PFSK-1 (cell line): ENCODE measurements around the gene MPP3.
A peak's percentile ranks its signal among the peaks of the same experiment; 100 is the strongest.

Experiments used
- FOXP2 ChIP-seq: optimal IDR thresholded peaks from 2 replicates; pipeline ENCODE3; 2011; ENCODE audit warnings: borderline replicate concordance, control low read depth, inconsistent platforms; ENCODE audit not compliant: insufficient read depth; ENCODE audit errors: extremely low read length, extremely low read depth
- POLR2AphosphoS5 ChIP-seq: IDR thresholded peaks from 2 replicates; pipeline ENCODE4 v1.6.1; 2012; ENCODE audit warnings: low read depth, mild to moderate bottlenecking, control low read depth, low read length, moderate library complexity
- SIN3A ChIP-seq: IDR thresholded peaks from 2 replicates; pipeline ENCODE4 v1.6.1; 2012; ENCODE audit warnings: mild to moderate bottlenecking, low read length, moderate library complexity, borderline replicate concordance; ENCODE audit not compliant: insufficient read depth
- TAF1 ChIP-seq: IDR thresholded peaks from 2 replicates; pipeline ENCODE4 v1.6.1; 2012; ENCODE audit warnings: low read length, control low read depth, borderline replicate concordance; ENCODE audit not compliant: insufficient read depth
- TF ChIP-seq, protein P1 (sequence below), 2 experiments: IDR thresholded peaks; 2 replicates each; pipeline versions ENCODE4 v1.6.1 to v1.8.0; 2011 to 2012; ENCODE audit warnings: low read depth in 2 of 2, low read length in 2 of 2, control low read depth in 1 of 2, inconsistent platforms in 1 of 2, mild to moderate bottlenecking in 1 of 2, moderate library complexity in 1 of 2; ENCODE audit not compliant: insufficient read depth in 1 of 2

The MPP3 gene

GRCh38 chr17:43778337-43779144 is 54.4 kb downstream of the MPP3 start, which contains the start of gene DUSP3:
Gene DUSP3, minus strand, starts transcription at chr17:43778977. Its CDS starts 53 bp downstream, at chr17:43778924.
- peak; percentile 57 for TF ChIP-seq FOXP2
- no peak; the same call in 1 of the 2 replicates for TF ChIP-seq POLR2AphosphoS5
- peak; percentile 84; the same call in 1 of the 2 replicates for TF ChIP-seq SIN3A
- TF ChIP-seq TAF1: peak; percentile 27; the same call in 1 of the 2 replicates
- TF ChIP-seq, protein P1, sequence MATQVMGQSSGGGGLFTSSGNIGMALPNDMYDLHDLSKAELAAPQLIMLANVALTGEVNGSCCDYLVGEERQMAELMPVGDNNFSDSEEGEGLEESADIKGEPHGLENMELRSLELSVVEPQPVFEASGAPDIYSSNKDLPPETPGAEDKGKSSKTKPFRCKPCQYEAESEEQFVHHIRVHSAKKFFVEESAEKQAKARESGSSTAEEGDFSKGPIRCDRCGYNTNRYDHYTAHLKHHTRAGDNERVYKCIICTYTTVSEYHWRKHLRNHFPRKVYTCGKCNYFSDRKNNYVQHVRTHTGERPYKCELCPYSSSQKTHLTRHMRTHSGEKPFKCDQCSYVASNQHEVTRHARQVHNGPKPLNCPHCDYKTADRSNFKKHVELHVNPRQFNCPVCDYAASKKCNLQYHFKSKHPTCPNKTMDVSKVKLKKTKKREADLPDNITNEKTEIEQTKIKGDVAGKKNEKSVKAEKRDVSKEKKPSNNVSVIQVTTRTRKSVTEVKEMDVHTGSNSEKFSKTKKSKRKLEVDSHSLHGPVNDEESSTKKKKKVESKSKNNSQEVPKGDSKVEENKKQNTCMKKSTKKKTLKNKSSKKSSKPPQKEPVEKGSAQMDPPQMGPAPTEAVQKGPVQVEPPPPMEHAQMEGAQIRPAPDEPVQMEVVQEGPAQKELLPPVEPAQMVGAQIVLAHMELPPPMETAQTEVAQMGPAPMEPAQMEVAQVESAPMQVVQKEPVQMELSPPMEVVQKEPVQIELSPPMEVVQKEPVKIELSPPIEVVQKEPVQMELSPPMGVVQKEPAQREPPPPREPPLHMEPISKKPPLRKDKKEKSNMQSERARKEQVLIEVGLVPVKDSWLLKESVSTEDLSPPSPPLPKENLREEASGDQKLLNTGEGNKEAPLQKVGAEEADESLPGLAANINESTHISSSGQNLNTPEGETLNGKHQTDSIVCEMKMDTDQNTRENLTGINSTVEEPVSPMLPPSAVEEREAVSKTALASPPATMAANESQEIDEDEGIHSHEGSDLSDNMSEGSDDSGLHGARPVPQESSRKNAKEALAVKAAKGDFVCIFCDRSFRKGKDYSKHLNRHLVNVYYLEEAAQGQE (IDR thresholded peaks at IDR 0.05; ENCODE audit: insufficient read depth in 1 of 2, low read depth in 2 of 2, low read length in 2 of 2): no peak

DNA sequence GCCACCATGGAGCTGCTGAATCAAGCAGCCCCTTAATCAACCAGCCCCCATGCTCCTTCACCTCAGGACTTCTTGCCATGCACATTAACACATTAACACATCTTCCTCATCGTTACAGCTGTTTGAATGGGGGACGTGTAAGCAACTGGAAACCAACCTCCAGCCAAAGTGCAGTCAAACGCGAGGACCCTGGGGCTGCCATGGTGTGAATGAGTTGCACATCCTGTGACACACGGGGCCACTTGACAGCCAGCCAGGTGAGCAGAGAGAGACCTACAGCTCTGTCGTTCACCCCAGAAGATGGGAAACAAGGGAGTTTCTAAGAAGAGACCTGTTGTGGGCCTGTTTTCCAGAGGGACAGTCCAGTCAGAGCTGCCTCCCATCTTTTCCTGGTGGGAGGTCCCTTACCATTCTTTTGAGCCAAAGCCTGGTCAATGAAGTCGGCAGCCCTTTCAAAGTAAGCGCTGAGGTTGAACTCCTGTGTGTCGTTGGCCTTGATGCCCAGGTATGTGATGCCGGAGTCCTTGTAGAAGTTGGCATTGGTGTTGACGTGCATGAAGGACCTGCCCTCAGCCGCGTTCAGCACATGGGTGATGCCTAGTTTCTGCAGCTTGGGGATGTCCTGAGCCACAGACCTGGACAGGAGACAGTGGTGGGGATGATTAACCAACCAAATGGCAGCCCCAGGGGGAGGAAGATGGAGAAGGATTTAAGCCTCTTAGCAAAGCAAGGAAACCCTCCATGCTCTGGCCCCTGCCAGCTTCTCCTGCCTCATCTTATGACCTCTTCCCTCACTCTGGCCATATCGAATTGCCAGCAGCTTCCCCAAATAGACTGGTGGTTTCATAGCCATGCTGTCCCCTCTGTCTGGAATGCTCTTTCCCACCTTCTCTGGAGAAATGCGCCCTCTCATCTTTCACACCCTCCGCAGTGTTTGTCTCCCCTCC is 58.4 kb downstream of the MPP3 start:
- no peak for TF ChIP-seq POLR2AphosphoS5

DNA sequence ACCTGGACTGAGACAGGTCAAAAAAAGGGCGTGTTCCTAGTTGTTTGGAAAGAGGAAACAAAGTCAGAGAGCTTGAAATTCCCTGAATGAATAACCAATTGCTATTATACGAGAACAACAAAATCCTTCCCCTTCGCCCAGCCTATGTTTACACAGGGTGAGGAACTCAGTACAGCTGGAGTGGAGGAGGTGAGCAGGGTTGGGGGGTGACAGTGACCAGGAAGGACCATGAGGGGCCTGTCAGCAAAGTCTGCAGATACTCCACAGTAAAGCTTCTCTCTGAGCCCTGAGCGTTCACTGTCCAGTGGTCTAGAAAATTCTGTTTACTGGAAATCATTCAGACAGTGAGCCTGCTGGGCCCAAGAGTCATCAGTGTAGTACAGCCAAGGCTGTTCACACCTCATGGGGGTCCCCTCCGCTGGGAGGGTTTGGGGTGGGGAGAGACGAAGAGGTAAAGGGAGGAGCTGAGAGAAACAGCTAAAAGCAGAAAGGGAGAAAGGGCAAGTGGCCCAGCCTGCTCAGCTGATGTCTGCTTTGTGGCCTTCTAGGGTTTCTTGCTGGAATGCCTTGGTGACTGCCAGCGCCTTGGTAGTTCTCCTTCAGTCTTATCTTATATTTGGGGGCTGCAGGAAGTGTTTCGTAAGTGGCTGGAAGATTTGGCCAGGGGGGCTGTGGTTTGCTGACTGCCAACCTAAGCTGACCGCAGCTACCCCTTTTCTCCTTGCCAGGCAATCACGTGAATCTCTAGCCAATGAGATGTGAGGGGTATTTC is 59.9 kb downstream of the MPP3 start:
- TF ChIP-seq, protein P1 (IDR thresholded peaks at IDR 0.05; ENCODE audit: insufficient read depth in 1 of 2, low read depth in 2 of 2, low read length in 2 of 2): no peak
- TF ChIP-seq SIN3A (no peak), POLR2AphosphoS5 (no peak), TAF1 (no peak), FOXP2 (no peak)

DNA sequence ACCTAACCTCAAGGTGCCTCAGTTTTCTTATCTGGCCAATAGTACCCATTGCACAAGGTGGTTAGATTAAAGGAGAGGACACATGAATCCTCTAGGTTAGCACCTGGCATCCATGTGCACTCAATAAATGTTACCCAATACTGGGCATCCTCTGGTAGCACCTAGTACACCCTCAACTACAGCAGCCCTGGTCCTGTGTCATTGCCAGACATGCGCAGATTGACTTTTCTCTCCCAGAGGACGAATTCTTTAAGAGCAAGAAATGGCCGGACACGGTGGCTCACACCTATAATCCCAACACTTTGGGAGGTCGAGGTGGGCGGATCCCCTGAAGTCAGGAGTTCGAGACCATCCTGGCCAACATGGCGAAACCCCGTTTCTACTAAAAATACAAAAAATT is 61.5 kb downstream of the MPP3 start:
- TF ChIP-seq POLR2AphosphoS5 (no peak), TAF1 (no peak), SIN3A (no peak), FOXP2 (no peak)
- TF ChIP-seq, protein P1 (IDR thresholded peaks at IDR 0.05; ENCODE audit: insufficient read depth in 1 of 2, low read depth in 2 of 2, low read length in 2 of 2): no peak

- TF ChIP-seq, protein P1 (IDR thresholded peaks at IDR 0.05; ENCODE audit: insufficient read depth in 1 of 2, low read depth in 2 of 2, low read length in 2 of 2): no peak
- TF ChIP-seq FOXP2: no peak
- TF ChIP-seq SIN3A: no peak
- no peak for TF ChIP-seq TAF1
- no peak for TF ChIP-seq POLR2AphosphoS5
These were observed 62.0 kb downstream of the MPP3 start for GRCh38 chr17:43770957-43771356.
